ENCODE results near the gene PLSCR4. TPM values are rescaled to one million over a fixed set of nuclear protein-coding genes. Genes with fewer than 3 reads are reported as not detected.

The PLSCR4 gene
- total RNA-seq, 2 experiments from 2014 or later = not detected

DNA sequence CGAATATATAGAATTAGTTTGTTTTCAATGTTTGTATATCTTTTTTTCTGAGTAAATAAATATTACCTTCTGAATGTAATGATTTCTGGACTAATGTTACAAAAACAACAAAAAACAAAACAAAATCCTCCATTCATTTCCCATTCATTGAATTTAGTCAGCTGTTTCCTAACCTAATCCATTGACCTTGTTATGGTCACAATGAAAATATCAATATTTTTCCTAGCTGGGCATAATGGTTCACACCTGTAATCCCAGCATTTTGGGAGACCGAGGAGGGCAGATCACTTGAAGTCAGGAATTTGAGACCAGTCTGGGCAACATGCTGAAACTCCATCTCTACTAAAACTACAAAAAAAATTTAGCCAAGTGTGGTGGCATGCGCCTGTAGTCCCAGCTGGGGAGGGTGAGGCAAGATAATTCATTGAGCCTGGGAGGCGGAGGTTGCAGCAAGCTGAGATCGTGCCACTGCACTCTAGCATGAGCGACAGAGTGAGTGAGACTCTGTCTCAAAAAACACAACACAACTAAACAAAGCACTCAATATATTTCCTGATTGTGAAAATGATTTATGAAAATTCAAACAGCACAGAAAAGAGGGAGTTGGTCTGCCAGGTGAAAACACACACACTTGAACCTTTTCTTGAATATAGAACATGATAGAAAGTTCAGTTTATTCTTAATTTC, 23.0 kb upstream of the PLSCR4 start:
- no peaks in the 10 kb centered on the region for H3K9me3 ChIP-seq (ENCODE audit: control insufficient read depth in 1 of 2, insufficient read depth in 1 of 2, low read length in 2 of 2)
- no peaks in the 10 kb centered on the region for H3K4me1 Mint-ChIP-seq (ENCODE audit: low read depth)
- ChIA-PET POLR2A (no interaction called here), CTCF (no interaction called here)
- ATAC-seq (ENCODE audit: poor library complexity) (no peak), DNase-seq (no peak)
- H3K27ac Mint-ChIP-seq = no peak overlapping the region
- intact Hi-C loops (cut with DNase I, micrococcal nuclease) = no loop called here
- H3K27me3 ChIP-seq (ENCODE audit: control insufficient read depth in 1 of 2, insufficient read depth in 2 of 2, low read length in 2 of 2) = no peaks in the 10 kb centered on the region
- H3K4me3 ChIP-seq (ENCODE audit: low read length) = no peak overlapping the region
- no peaks in the 10 kb centered on the region for H3K36me3 ChIP-seq (ENCODE audit: insufficient read depth, low read length)
- H3K9me3 Mint-ChIP-seq = no peaks in the 10 kb centered on the region
- H3K27ac ChIP-seq (ENCODE audit: low read depth in 1 of 2, low read length in 2 of 2) = no peak overlapping the region
- no peak overlapping the region for H3K4me3 Mint-ChIP-seq
- no peaks in the 10 kb centered on the region for H3K36me3 Mint-ChIP-seq (ENCODE audit: low read depth)
- H3K4me1 ChIP-seq (ENCODE audit: insufficient read depth, low read length) = no peaks in the 10 kb centered on the region
- no peaks in the 10 kb centered on the region for H3K27me3 Mint-ChIP-seq
- TF ChIP-seq, protein P1, sequence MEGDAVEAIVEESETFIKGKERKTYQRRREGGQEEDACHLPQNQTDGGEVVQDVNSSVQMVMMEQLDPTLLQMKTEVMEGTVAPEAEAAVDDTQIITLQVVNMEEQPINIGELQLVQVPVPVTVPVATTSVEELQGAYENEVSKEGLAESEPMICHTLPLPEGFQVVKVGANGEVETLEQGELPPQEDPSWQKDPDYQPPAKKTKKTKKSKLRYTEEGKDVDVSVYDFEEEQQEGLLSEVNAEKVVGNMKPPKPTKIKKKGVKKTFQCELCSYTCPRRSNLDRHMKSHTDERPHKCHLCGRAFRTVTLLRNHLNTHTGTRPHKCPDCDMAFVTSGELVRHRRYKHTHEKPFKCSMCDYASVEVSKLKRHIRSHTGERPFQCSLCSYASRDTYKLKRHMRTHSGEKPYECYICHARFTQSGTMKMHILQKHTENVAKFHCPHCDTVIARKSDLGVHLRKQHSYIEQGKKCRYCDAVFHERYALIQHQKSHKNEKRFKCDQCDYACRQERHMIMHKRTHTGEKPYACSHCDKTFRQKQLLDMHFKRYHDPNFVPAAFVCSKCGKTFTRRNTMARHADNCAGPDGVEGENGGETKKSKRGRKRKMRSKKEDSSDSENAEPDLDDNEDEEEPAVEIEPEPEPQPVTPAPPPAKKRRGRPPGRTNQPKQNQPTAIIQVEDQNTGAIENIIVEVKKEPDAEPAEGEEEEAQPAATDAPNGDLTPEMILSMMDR (IDR thresholded peaks at IDR 0.05) = no peak

DNA sequence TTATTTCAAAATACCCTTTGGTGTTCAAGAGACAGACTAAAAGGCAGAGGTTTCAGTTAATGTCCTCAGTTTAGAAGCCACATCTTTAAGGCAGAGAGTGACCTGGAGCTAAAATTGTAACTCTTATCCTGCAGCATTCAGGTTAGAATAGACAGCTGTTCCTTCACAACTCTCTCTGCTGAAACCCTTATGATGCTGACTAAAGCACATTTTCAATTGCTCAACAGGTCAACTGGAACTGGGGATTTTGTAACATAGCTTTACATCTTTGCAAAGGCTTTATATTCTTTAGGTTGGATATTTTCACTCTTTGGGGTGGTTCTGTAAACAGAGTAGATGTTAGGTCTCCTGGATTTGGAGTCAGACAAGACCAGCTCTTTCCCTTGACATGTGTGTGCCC, 20.3 kb upstream of the PLSCR4 start:
- intact Hi-C loops (cut with DNase I, micrococcal nuclease) = no loop called here
- Histone ChIP-seq H3K27ac (ENCODE audit: low read depth in 1 of 2, low read length in 2 of 2) (no peak overlapping the region), H3K9me3 (ENCODE audit: control insufficient read depth in 1 of 2, insufficient read depth in 1 of 2, low read length in 2 of 2) (no peaks in the 10 kb centered on the region), H3K4me3 (ENCODE audit: low read length) (no peak overlapping the region), H3K36me3 (ENCODE audit: insufficient read depth, low read length) (no peaks in the 10 kb centered on the region), H3K27me3 (ENCODE audit: control insufficient read depth in 1 of 2, insufficient read depth in 2 of 2, low read length in 2 of 2) (no peaks in the 10 kb centered on the region), H3K4me1 (ENCODE audit: insufficient read depth, low read length) (no peaks in the 10 kb centered on the region)
- TF ChIP-seq, protein P1 (IDR thresholded peaks at IDR 0.05) = no peak
- CTCF ChIA-PET = no interaction called here
- DNase-seq (no peak), ATAC-seq (ENCODE audit: poor library complexity) (no peak)
- POLR2A ChIA-PET = no interaction called here
- H3K4me1 Mint-ChIP-seq (ENCODE audit: low read depth) = no peaks in the 10 kb centered on the region
- no peak overlapping the region for H3K27ac Mint-ChIP-seq
- H3K9me3 Mint-ChIP-seq = no peaks in the 10 kb centered on the region
- H3K4me3 Mint-ChIP-seq = no peak overlapping the region
- H3K36me3 Mint-ChIP-seq (ENCODE audit: low read depth) = no peaks in the 10 kb centered on the region
- no peaks in the 10 kb centered on the region for H3K27me3 Mint-ChIP-seq

DNA sequence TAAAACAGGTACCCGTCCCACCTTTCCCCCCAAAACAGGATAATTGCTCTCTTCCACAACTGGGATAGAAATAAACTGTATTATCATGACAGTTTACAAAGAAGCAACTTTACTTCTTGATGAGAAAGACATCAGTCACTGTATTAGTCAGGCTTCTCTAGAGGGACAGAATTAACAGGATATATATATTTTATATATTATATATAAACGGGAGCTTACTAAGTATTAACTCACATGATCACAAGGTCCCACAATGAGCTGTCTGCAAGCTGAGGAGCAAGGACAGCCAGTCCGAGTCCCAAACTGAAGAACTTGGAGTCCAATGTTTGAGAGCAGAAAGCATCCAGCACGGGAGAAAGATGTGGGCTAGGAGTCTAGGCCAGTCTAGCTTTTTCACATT, 18.4 kb upstream of the PLSCR4 start:
- H3K27ac Mint-ChIP-seq = no peak overlapping the region
- ATAC-seq (ENCODE audit: poor library complexity) = no peak
- TF ChIP-seq, protein P1 (IDR thresholded peaks at IDR 0.05) = no peak
- no peak overlapping the region for H3K4me3 ChIP-seq (ENCODE audit: low read length)
- no peaks in the 10 kb centered on the region for H3K27me3 ChIP-seq (ENCODE audit: control insufficient read depth in 1 of 2, insufficient read depth in 2 of 2, low read length in 2 of 2)
- H3K9me3 Mint-ChIP-seq = no peaks in the 10 kb centered on the region
- H3K9me3 ChIP-seq (ENCODE audit: control insufficient read depth in 1 of 2, insufficient read depth in 1 of 2, low read length in 2 of 2) = no peaks in the 10 kb centered on the region
- CTCF ChIA-PET = no interaction called here
- POLR2A ChIA-PET = no interaction called here
- no peaks in the 10 kb centered on the region for H3K36me3 ChIP-seq (ENCODE audit: insufficient read depth, low read length)
- H3K27me3 Mint-ChIP-seq = no peaks in the 10 kb centered on the region
- H3K4me3 Mint-ChIP-seq = no peak overlapping the region
- no peaks in the 10 kb centered on the region for H3K4me1 Mint-ChIP-seq (ENCODE audit: low read depth)
- DNase-seq = no peak
- H3K36me3 Mint-ChIP-seq (ENCODE audit: low read depth) = no peaks in the 10 kb centered on the region
- intact Hi-C loops (cut with DNase I, micrococcal nuclease) = no loop called here
- no peak overlapping the region for H3K27ac ChIP-seq (ENCODE audit: low read depth in 1 of 2, low read length in 2 of 2)
- H3K4me1 ChIP-seq (ENCODE audit: insufficient read depth, low read length) = no peaks in the 10 kb centered on the region

All from CD4-positive, alpha-beta T cell (primary cell).